Panc1 (cell line): Measurements from ENCODE around the gene RAB30. TPM values are rescaled to one million over a fixed set of nuclear protein-coding genes. Genes with fewer than 3 reads are reported as not detected.

Experiments used
- ATAC-seq: fragments of 200-7000 bp; cut with Tn5 transposase; 2 replicates; pipeline ENCODE4 v1.9.1; 2020; ENCODE audit warnings: mild to moderate bottlenecking, moderate library complexity
- BruUV-seq: library from RNA; stranded (reverse); fragments of 400-500 nt; replicated peaks from 2 replicates; lab custom pipeline; 2021; lab: Mats Ljungman, UMichigan
- CTCF ChIA-PET: fragments of 300-600 bp; sonication (Branson Sonifier 250); formaldehyde crosslinking; loops from one replicate; lab custom pipeline; 2022; ENCODE audit warnings: antibody characterized with exemption; lab: Charles Lee
- POLR2A ChIA-PET: fragments of 300-600 bp; sonication (Branson Sonifier 250); formaldehyde crosslinking; loops from one replicate; lab custom pipeline; 2022; ENCODE audit warnings: antibody characterized with exemption; lab: Charles Lee
- DNase-seq: peaks from one replicate; pipeline ENCODE4 v3.0.0-alpha.2; 2010; ENCODE audit warnings: low read depth, low spot score
- H3K27ac ChIP-seq: 2 replicates; pipeline ENCODE4 v1.5.1; 2011; ENCODE audit warnings: mild to moderate bottlenecking, low read length, inconsistent platforms
- H3K27me3 ChIP-seq: fragments of 200-500 bp; sonication (Bioruptor generic); 2 replicates; pipeline ENCODE4 v1.6.0; 2014; ENCODE audit warnings: low read length, inconsistent platforms; ENCODE audit not compliant: control insufficient read depth, insufficient read depth
- H3K36me3 ChIP-seq: fragments of 200-500 bp; sonication (Bioruptor generic); 2 replicates; pipeline ENCODE4 v1.5.1; 2014; ENCODE audit warnings: inconsistent platforms, mild to moderate bottlenecking, low read length, moderate library complexity; ENCODE audit not compliant: control insufficient read depth, insufficient read depth
- H3K4me1 ChIP-seq: 2 replicates; pipeline ENCODE4 v1.5.1; 2011; ENCODE audit warnings: inconsistent platforms, mild to moderate bottlenecking, low read length, moderate library complexity; ENCODE audit not compliant: control insufficient read depth, insufficient read depth
- H3K4me3 ChIP-seq, 2 experiments: 2 replicates each; pipeline ENCODE4 v1.5.1; 2011 to 2012; ENCODE audit warnings: low read depth in 2 of 2, low read length in 2 of 2, mild to moderate bottlenecking in 2 of 2, inconsistent platforms in 1 of 2, moderate library complexity in 1 of 2
- H3K9me3 ChIP-seq: fragments of 200-500 bp; sonication (Bioruptor generic); 2 replicates; pipeline ENCODE4 v1.5.1; 2014; ENCODE audit warnings: low read depth, mild to moderate bottlenecking, inconsistent platforms, low read length, moderate library complexity; ENCODE audit not compliant: control insufficient read depth, insufficient read depth
- POLR2AphosphoS5 ChIP-seq: IDR thresholded peaks from 2 replicates; pipeline ENCODE4 v1.6.1; 2012; ENCODE audit warnings: mild to moderate bottlenecking, low read depth, low read length, moderate library complexity
- SIN3A ChIP-seq: IDR thresholded peaks from 2 replicates; pipeline ENCODE4 v1.6.1; 2012; ENCODE audit warnings: low read depth, mild to moderate bottlenecking, low read length, moderate library complexity, borderline replicate concordance; ENCODE audit not compliant: insufficient read depth
- TCF7L2 ChIP-seq: IDR thresholded peaks from 2 replicates; pipeline ENCODE4 v1.6.1; 2011; ENCODE audit warnings: mild to moderate bottlenecking, low read depth, low read length, inconsistent platforms
- in situ Hi-C: cut with HindIII; loops from 2 replicates; pipeline ENCODE4 v1.10.0; 2016; ENCODE audit warnings: low sequenced_read_pairs, low pct_unique_long_range_greater_than_20kb
- intact Hi-C: fragments of 100-400 bp; cut with micrococcal nuclease; formaldehyde crosslinking; loops from one replicate; pipeline ENCODE4 v1.10.0; 2022; ENCODE audit not compliant: unreplicated experiment
- total RNA-seq: library from RNA; stranded (reverse); gene quantifications from one replicate; pipeline ENCODE4 v1.2.1, GENCODE V29; 2021; ENCODE audit not compliant: unreplicated experiment
- TF ChIP-seq, protein P1 (sequence below): fragments of 450-650 bp; IDR thresholded peaks from 2 replicates; pipeline ENCODE4 v1.5.1; 2017; ENCODE audit warnings: mild to moderate bottlenecking
- TF ChIP-seq, protein P2 (sequence below), 2 experiments: IDR thresholded peaks; 2 replicates each; pipeline ENCODE4 v1.6.1; 2011 to 2012; ENCODE audit warnings: low read depth in 2 of 2, control low read depth in 1 of 2, low read length in 1 of 2, mild to moderate bottlenecking in 1 of 2, moderate library complexity in 1 of 2; ENCODE audit not compliant: insufficient read depth in 1 of 2

Gene RAB30
- total RNA-seq, 1 experiment from 2014 or later = 19.0 TPM

DNA sequence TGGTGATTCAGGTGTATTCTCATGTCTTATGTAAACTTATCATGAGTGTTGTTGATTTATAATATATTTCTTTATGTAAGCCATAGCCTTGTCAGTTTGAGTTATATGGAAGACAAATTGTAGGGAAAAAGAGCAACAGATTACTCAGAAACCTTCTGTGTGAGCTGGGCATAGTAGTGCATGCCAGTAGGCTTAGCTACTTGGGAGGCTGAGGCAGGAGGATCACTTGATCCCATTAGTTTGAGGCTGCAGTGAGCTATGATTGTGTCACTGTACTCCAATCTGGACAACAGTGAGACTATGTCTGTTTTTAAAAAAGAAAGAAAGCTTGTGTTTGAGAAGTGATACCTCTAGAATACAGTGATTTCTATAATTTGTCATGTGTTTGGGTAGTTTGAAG, 2.2 kb upstream of the RAB30 start:
- BruUV-seq = no TSS peak
- ATAC-seq (no peak), DNase-seq (no peak)
- POLR2A ChIA-PET = no interaction called here
- TF ChIP-seq POLR2AphosphoS5 (no peak), SIN3A (no peak)
- TF ChIP-seq, protein P1, sequence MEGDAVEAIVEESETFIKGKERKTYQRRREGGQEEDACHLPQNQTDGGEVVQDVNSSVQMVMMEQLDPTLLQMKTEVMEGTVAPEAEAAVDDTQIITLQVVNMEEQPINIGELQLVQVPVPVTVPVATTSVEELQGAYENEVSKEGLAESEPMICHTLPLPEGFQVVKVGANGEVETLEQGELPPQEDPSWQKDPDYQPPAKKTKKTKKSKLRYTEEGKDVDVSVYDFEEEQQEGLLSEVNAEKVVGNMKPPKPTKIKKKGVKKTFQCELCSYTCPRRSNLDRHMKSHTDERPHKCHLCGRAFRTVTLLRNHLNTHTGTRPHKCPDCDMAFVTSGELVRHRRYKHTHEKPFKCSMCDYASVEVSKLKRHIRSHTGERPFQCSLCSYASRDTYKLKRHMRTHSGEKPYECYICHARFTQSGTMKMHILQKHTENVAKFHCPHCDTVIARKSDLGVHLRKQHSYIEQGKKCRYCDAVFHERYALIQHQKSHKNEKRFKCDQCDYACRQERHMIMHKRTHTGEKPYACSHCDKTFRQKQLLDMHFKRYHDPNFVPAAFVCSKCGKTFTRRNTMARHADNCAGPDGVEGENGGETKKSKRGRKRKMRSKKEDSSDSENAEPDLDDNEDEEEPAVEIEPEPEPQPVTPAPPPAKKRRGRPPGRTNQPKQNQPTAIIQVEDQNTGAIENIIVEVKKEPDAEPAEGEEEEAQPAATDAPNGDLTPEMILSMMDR = no peak
- peaks cover 13% of the 10 kb centered on the region for H3K36me3 ChIP-seq
- CTCF ChIA-PET = no interaction called here
- in situ Hi-C loops = no loop called here
- peaks cover 23% of the 10 kb centered on the region for H3K4me1 ChIP-seq
- no peaks in the 10 kb centered on the region for H3K9me3 ChIP-seq
- no peaks in the 10 kb centered on the region for H3K27me3 ChIP-seq
- H3K4me3 ChIP-seq = no peak overlapping the region
- intact Hi-C loops = loop anchor here (5.0 kb wide), 2 partner anchors 83 to 167 kb away; partner anchors contain the start of gene PCF11
- H3K27ac ChIP-seq = no peak overlapping the region

DNA sequence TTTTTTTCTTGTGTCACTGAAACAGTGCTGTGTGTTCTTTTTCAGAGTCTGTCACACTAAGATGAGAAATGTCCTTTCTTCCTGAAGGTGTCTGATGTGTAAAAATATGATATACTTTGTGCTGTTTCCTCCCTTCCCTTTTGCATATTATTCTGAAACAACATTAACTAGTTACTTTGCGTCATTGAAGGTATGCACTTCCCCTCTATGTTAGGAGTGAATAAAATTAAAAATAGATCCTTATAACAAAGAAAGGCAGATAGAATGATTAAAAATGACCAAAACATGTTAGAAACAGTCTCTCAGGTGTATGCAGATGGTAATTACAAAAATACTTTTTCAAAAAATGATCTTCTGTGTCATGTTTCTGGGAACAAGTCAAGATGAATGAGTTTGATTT, 1.6 kb upstream of the RAB30 start:
- peak overlapping the region; percentile 98 for H3K27ac ChIP-seq
- TF ChIP-seq POLR2AphosphoS5 = no peak
- TF ChIP-seq, protein P1 = no peak
- TF ChIP-seq SIN3A = no peak
- TF ChIP-seq TCF7L2 = no peak
- TF ChIP-seq, protein P2, sequence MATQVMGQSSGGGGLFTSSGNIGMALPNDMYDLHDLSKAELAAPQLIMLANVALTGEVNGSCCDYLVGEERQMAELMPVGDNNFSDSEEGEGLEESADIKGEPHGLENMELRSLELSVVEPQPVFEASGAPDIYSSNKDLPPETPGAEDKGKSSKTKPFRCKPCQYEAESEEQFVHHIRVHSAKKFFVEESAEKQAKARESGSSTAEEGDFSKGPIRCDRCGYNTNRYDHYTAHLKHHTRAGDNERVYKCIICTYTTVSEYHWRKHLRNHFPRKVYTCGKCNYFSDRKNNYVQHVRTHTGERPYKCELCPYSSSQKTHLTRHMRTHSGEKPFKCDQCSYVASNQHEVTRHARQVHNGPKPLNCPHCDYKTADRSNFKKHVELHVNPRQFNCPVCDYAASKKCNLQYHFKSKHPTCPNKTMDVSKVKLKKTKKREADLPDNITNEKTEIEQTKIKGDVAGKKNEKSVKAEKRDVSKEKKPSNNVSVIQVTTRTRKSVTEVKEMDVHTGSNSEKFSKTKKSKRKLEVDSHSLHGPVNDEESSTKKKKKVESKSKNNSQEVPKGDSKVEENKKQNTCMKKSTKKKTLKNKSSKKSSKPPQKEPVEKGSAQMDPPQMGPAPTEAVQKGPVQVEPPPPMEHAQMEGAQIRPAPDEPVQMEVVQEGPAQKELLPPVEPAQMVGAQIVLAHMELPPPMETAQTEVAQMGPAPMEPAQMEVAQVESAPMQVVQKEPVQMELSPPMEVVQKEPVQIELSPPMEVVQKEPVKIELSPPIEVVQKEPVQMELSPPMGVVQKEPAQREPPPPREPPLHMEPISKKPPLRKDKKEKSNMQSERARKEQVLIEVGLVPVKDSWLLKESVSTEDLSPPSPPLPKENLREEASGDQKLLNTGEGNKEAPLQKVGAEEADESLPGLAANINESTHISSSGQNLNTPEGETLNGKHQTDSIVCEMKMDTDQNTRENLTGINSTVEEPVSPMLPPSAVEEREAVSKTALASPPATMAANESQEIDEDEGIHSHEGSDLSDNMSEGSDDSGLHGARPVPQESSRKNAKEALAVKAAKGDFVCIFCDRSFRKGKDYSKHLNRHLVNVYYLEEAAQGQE (IDR thresholded peaks at IDR 0.05; ENCODE audit: insufficient read depth in 1 of 2, low read depth in 2 of 2, low read length in 1 of 2) = no peak
- ChIA-PET CTCF (no interaction called here), POLR2A (interaction anchor here (1.2 kb wide), 1 partner anchor 83 kb away, joined by 3 read pairs; no protein-coding TSS in a partner anchor)
- intact Hi-C loops = loop anchor here (5.0 kb wide), 2 partner anchors 84 to 166 kb away; partner anchors contain the start of gene PCF11
- H3K4me1 ChIP-seq = peaks cover 25% of the 10 kb centered on the region
- ATAC-seq = no peak
- no peak for DNase-seq
- no peaks in the 10 kb centered on the region for H3K27me3 ChIP-seq
- in situ Hi-C loops = no loop called here
- H3K4me3 ChIP-seq = peak overlapping the region; percentile 85 to 99
- peaks cover 13% of the 10 kb centered on the region for H3K36me3 ChIP-seq
- H3K9me3 ChIP-seq = no peaks in the 10 kb centered on the region
- BruUV-seq = no TSS peak
